COLO829 (cell line): Measurements from ENCODE around the gene PFDN1.

Experiments
- DNase-seq: peaks from one replicate; pipeline ENCODE4 v3.0.0; 2012; ENCODE audit warnings: low spot score

PFDN1 gene

DNA sequence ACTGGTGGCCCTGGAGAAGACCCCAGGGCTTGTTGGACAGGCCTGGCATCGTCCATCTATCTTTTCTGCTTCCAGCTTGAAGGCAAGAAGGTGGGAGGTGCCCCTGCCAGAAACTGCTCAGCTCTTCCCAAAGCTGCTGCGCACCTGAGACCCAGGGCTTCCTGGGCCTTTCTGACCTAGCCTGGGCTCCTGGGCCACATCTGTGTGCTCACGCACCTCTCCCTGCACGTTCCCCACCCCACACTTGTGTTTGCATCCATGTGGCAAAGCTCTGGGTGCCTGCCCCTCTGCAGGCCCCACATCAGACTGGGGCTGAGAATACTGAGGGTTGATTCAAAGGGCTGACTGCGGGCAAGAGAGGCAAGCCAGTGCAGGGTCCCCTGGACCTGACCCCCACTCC, 63.4 kb downstream of the PFDN1 start:
- no peak for DNase-seq

DNA sequence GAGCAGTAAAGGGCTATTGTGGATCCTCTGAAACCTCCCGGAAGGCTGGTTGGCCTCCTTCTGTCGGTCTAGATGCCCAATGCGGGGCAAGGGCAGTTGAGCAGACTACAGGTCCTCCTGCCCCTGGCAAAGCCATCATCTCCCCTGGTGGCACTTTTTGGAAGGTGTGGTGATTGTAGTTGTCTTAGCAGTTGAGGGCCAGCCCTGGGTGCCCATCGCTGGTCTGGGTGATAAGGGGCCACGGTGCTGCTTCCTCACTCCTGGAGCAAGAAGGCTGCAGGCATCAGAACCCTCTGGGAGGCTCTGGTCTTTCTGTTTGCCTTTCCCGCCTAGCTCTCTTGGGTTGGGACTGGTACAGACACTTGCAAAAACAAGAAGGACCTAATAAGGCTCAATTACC, 64.1 kb downstream of the PFDN1 start:
- no peak for DNase-seq

GRCh38 chr5:140236891-140237598, 65.9 kb downstream of the PFDN1 start:
- no peak for DNase-seq

DNA sequence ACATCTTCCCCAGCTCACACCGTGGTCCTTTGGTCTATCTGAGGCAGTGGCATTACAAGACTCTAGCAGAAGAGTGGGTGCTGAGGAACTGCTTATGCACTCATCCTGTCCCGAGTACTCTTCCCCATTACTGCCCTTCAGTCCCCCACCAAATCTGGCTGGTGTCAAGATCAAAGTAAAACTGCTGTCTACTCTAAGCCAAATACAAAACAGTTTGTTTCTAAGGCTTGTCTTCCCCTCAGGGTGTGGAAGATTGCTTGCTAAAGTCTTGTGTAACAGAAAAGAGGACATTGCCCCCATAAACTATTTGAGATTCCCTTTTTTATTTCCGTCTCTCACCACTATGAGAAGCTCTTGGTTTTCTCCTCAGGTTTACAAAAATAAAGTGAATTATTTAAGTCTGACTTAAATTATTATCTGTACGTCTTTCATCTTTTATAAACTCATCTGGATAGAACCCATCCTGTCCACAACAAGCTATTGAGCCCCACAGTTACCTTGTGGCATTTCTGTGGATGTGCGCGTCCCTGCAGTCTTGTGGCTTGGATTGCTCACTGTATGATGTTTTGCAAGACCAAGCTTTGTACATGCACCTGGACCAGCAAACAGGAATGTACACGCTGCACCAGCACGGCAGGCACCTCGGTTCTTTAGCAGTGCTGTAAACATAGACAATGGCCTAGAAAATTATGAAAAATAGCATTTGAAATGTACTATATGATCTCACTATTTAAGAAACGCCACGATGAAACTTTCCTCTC, 66.9 kb downstream of the PFDN1 start:
- no peak for DNase-seq

DNA sequence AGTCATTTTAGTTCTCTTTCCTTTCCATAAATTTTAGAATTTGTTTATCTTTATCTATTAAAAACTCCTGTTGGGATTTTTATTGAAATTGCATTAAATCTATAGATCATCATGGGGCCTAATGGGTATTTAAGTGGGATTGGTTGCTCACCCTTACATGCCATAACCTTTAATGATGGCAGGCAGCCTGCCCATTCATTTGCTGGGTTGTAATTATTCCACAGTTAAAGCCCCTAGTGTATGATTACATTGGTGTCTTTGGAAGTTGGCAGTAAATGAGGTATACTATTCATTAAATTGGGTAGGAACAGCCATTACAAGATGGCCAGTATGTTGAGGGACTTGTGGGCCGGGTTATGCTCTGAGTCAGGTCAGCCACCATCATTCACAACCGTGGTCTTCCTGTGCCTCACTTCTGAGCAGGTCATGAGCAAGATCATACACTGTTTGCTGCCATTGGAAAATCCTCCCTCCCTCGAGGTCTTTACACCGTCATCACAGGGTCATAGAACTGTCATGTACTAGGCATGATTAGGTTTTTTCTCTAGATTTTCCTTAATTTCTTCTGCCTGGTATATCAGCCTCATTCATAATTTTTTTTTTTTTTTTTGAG, 68.4 kb downstream of the PFDN1 start:
- DNase-seq: no peak

DNA sequence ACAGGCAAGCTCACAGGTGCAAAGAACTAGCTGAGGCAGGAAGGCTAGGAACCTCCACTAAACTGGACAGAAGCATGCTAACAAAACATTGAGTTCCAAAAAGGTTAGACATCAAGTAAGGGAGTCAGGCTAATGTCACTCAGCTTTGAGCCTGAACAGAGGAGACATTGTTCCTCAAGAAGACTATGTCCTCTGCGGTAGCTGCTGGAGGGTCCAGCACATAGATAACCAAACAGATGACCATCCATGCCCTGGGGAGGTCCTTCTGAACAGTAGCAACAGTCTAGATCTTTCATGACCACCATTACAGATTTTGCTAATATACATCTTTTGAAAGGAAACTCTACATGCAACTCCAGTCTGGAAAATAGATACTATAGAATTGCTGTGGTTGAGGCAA, 70.2 kb downstream of the PFDN1 start:
- peak; percentile 20 for DNase-seq

DNA sequence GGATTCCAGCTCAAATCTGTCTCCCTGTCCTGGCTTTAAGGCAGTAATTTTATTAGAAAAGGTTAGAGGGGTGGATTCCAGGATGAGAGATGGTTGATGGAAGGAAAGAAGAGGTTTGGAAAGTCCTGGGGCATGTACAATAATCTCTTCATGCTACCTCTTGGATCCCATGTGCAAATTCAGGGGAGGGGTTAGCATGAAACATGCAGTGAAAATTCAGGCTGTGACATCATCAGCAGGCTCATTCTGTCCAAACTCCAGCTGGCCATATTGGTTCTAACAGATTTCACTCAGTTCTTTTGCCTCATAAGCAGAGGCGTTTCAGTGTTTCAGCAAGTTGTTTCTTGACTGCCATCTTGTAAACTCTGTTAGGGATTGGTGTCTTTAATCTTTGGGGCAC, 72.5 kb downstream of the PFDN1 start:
- no peak for DNase-seq

GRCh38 chr5:140228364-140228837, 74.5 kb downstream of the PFDN1 start:
- no peak for DNase-seq

DNA sequence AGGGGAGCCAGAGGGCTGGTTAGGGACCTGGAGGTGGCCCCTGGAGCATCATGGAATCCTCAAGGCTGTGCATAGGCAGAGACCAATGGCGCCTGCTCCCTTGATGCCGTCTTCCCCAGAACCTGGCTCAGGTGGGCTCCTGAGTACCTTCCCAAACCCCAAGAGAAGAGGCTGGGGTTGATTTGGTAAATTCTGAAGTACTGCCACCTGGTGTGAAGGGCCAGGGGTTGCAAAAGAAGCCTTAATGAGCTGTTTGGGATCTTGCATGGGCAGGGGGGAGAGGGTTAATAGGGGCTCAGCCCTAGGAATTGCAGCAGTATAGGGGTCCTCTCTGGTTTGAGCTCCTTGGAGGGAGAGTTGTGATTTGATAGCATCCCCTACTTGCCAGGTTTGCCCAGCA, 75.9 kb downstream of the PFDN1 start:
- no peak for DNase-seq

GRCh38 chr5:140225396-140225795, 77.5 kb downstream of the PFDN1 start:
- no peak for DNase-seq

GRCh38 chr5:140224658-140225057, 78.2 kb downstream of the PFDN1 start:
- DNase-seq: no peak

GRCh38 chr5:140223567-140223966, 79.3 kb downstream of the PFDN1 start:
- DNase-seq: no peak

GRCh38 chr5:140222416-140222815, 80.5 kb downstream of the PFDN1 start:
- DNase-seq: no peak

DNA sequence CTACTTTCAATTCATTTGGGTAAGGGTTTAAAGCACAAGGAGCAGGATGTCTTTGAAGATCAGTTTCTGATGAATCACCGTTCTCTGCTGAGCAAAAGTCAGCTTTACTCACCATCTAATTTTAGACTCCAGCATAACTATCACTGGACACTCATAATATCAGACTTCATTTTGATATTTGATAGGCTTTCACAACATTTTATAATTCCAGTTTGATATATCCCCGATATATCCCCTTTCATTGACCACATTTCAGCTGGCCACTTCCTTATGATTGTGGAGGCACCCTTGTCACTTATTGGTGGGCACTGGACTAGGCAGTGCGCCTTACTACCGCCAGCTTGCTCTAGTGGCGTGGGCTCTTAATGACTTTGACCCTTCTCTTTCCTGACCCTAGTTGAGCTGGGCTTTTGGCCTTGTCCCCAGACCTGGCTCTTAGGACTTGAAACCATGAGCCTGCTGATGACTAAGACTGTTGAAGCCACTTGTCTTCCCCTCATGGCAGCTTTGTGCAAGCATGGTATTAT, 81.1 kb downstream of the PFDN1 start:
- DNase-seq: peak; percentile 51

- no peak for DNase-seq
Measured at GRCh38 chr5:140220698-140221064, 82.2 kb downstream of the PFDN1 start.

DNA sequence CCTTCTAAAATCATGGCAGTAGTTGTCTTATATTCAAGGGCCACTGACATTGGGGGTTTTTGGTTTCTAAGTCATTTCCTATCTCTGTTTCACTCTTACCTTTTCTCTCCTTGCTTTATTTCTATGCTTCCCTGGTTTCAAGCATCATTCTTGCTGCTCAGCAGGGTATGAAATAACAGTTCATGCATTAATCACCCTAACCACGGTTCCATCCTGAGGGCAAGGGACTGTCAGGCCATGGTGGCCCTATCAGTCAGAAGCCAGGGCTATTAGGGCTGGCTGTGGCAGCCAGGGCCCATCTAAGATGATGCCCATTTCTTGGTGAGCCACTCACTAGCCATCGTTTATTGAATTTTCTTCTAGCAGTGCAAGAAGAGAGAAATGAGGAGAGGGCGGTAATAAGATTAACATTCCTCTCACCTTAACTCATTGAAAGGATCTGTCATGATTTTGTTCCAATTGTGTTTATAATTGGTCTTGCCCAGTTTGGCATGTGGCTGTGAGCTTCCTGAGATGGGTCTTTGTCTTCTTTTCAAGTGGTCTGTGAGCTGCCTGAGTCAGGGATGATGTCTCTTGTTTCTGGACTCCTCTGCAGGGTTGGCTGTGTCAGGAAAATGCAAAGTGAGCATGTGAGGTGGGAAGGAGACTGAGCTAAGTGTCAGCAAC, 82.7 kb downstream of the PFDN1 start:
- DNase-seq: peak; percentile 18

DNA sequence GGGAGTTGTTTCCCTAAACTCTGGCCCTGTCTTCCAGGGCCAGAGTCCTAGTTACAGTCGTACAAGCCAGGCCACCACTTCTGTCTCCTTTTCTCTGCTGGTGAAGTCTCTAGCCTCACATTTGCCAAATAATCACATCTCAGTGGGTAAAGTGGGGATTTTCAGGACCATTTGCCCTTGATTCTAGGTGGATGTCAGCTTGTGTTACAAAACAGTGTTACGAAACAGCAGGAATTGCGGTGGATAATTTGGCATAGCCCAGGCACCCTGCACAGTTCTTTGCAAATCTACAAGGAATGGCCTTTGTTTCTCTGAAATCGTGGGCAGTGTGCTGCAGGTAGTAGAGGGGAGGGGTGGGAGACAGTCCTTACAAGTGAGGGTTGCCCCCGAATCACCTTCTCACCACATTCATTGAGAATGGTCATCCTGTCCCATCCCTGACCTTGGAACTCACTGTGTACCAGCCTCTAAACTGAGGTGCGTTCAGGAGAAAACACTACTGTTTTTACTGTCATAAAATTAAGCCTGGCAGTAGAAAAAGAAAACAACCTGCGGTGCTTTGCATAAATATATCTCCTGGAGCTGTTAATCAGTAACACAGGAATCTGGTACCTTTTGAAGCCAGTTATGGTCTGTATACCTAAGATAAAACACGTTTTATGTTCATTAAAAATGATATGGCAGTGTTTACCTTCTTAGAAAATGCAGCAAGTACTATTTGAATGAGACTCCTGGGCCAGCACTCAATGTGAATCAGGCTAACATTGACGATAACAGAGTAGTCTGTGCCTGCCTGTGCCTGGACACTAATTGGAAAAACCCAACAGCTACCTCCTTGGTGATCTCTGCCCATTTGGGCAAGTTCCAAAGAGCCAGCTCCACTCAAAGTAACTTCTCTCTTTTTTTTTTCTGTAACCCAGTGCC, 83.6 kb downstream of the PFDN1 start:
- DNase-seq: no peak

DNA sequence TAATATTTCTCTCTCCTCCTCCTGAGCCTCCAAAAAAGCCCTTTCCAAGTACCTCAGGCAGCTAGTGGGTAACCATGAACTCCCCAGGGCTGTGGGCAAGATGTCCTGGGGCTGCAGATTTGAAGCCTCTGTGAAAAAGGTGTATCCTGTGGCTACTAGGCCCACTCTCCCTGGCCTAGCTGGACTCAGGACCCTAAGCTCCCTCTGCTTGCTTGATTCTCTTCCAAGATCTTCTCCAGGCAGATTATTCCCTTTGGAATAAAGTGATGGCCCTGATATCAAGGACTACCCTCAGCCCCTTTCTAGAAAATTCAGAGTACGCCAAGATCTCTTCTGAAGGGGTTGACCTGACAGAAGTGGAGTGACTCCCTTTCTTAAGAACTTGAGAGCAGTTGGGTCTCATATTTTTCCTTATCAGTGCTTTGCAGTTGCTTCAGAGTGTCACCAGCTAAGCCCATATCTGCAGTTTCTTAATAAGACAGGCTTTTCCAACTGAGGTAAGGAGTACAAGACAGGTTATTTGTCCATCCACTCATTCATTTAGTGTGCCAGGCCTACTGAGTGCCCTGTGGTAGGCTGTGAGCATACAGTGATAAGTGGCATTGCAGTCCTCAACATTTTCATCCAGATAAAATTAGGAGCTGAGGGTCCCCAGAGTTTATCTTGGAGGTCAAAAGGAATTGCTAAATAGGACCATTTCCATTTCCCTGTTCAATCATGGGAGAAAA, 85.4 kb downstream of the PFDN1 start:
- DNase-seq: no peak

GRCh38 chr5:140216478-140217074, 86.3 kb downstream of the PFDN1 start:
- no peak for DNase-seq

DNA sequence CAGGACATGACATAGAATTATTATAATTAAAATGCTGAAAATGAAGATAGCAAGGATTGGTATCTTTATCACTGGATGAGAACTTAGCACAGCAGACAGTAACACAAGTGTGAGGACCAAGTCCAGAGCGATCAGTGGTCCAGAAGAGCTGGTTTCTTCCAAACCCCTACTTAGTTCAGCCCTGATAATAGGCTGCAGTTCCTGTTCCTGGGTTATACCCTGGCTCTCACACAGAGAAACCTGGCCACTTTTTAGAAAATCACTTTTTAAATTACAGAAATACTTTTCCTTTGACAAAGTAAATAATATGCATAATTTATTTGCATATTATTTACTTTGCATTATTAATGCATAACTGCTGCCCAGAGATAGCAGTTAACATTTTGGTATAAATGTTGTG, 87.6 kb downstream of the PFDN1 start:
- no peak for DNase-seq
